CD4-positive, alpha-beta memory T cell (primary cell): Measurements from ENCODE around the gene EXOC6B. TPM values are rescaled to one million over a fixed set of nuclear protein-coding genes. Genes with fewer than 3 reads are reported as not detected.
A peak's percentile ranks its signal among the peaks of the same experiment; 100 is the strongest.
"Not testable (repeated sequence)": the region's sequence is repeated elsewhere in the genome, so short reads cannot be mapped to it uniquely, and the experiment has no call there.

Experiments used
- CTCF ChIA-PET: fragments of 350-600 bp; sonication (Branson Sonifier 250); formaldehyde crosslinking; loops from one replicate; lab custom pipeline; 2021; ENCODE audit warnings: inconsistent platforms; ENCODE audit not compliant: partially characterized antibody; lab: Charles Lee
- POLR2A ChIA-PET: fragments of 350-600 bp; sonication (Branson Sonifier 250); formaldehyde crosslinking; loops from one replicate; lab custom pipeline; 2021; ENCODE audit not compliant: partially characterized antibody; lab: Charles Lee
- DNase-seq, 5 donors: peaks; one replicate each; pipeline versions ENCODE4 v3.0.0 to v3.0.0-alpha.2; 2020 to 2022; ENCODE audit warnings: mixed read lengths in 1 of 5
- H3K27ac ChIP-seq: one replicate; pipeline ENCODE4 v1.7.0; 2013; ENCODE audit warnings: low read depth, low read length
- H3K27me3 ChIP-seq: 2 replicates; pipeline ENCODE4 v1.7.0; 2013; ENCODE audit warnings: mild to moderate bottlenecking, low read length, moderate library complexity; ENCODE audit not compliant: insufficient read depth
- H3K36me3 ChIP-seq: 2 replicates; pipeline ENCODE4 v1.7.0; 2013; ENCODE audit warnings: mild to moderate bottlenecking, low read length, moderate library complexity; ENCODE audit not compliant: insufficient read depth
- H3K4me1 ChIP-seq: 2 replicates; pipeline ENCODE4 v1.7.0; 2013; ENCODE audit warnings: mild to moderate bottlenecking, low read length, moderate library complexity; ENCODE audit not compliant: insufficient read depth
- H3K4me3 ChIP-seq, 2 donors: one replicate each; pipeline ENCODE4 v1.7.0; 2013; ENCODE audit warnings: low read length in 2 of 2, mild to moderate bottlenecking in 1 of 2
- H3K9me3 ChIP-seq, 2 donors: one replicate each; pipeline ENCODE4 v1.7.0; 2013; ENCODE audit warnings: low read length in 2 of 2, control low read depth in 1 of 2; ENCODE audit not compliant: control insufficient read depth in 1 of 2
- H3K27ac Mint-ChIP-seq, 7 donors: one replicate each; pipeline ENCODE4 v1.8.0; 2020 to 2021; ENCODE audit warnings: mixed read lengths in 7 of 7, mild to moderate bottlenecking in 6 of 7, inconsistent platforms in 3 of 7, moderate library complexity in 3 of 7
- H3K27me3 Mint-ChIP-seq, 2 donors: one replicate each; pipeline ENCODE4 v1.8.0; 2020 to 2021; ENCODE audit warnings: mixed read lengths in 2 of 2
- H3K36me3 Mint-ChIP-seq, 2 donors: one replicate each; pipeline ENCODE4 v1.8.0; 2020 to 2021; ENCODE audit warnings: mixed read lengths in 2 of 2, inconsistent platforms in 1 of 2, mild to moderate bottlenecking in 1 of 2
- H3K4me1 Mint-ChIP-seq, 4 donors: one replicate each; pipeline ENCODE4 v1.8.0; 2020 to 2021; ENCODE audit warnings: mixed read lengths in 4 of 4, mild to moderate bottlenecking in 1 of 4
- H3K4me3 Mint-ChIP-seq, 8 donors: one replicate each; pipeline ENCODE4 v1.8.0; 2020 to 2021; ENCODE audit warnings: mixed read lengths in 8 of 8, mild to moderate bottlenecking in 7 of 8, moderate library complexity in 6 of 8, inconsistent platforms in 3 of 8
- H3K9me3 Mint-ChIP-seq, 8 donors: one replicate each; pipeline ENCODE4 v1.8.0; 2020 to 2021; ENCODE audit warnings: mixed read lengths in 8 of 8, mild to moderate bottlenecking in 5 of 8, inconsistent platforms in 3 of 8, moderate library complexity in 1 of 8
- intact Hi-C: fragments of 100-400 bp; cut with micrococcal nuclease; formaldehyde crosslinking; loops from one replicate; pipeline ENCODE4 v1.15.1; 2023
- polyA plus RNA-seq, 2 donors: library from polyadenylated mRNA; unstranded; fragments of 300-500 nt; fragmentation: Illumina TruSeq; gene quantifications; one replicate each; pipeline ENCODE4 v1.2.3, GENCODE V29; 2021
- total RNA-seq, 2 experiments: library from RNA; stranded (reverse); gene quantifications; one replicate each; pipeline ENCODE4 v1.2.3, GENCODE V29; 2021

Gene EXOC6B
- total and polyA plus RNA-seq, 4 experiments from 2014 or later, result 1.3 to 19.8 (median 10.7) TPM

GRCh38 chr2:72561621-72562318 lies 264.1 kb downstream of the EXOC6B start:
- Histone ChIP-seq H3K27me3 (no peaks in the 10 kb centered on the region), H3K4me3 (no peak overlapping the region), H3K27ac (no peak overlapping the region), H3K9me3 (no peaks in the 10 kb centered on the region), H3K36me3 (no peaks in the 10 kb centered on the region), H3K4me1 (peaks cover 8% of the 10 kb centered on the region)
- Mint-ChIP-seq H3K4me3 (no peak overlapping the region), H3K9me3 (no peaks in the 10 kb centered on the region), H3K4me1 (peaks cover 3 to 13% (median 9%) of the 10 kb centered on the region in 4 donors), H3K27ac (peak overlapping the region in 1 of 7 donors; percentile 14), H3K27me3 (no peaks in the 10 kb centered on the region), H3K36me3 (peaks cover 13 to 23% of the 10 kb centered on the region in 2 donors)
- DNase-seq, result no peak
- intact Hi-C loops, result no loop called here
- CTCF ChIA-PET, result interaction anchor here (1.0 kb wide), 1 partner anchor 19 kb away, joined by 3 read pairs; no protein-coding TSS in a partner anchor
- POLR2A ChIA-PET, result no interaction called here

- intact Hi-C loops, result no loop called here
- no peaks in the 10 kb centered on the region for H3K27me3 ChIP-seq
- no peaks in the 10 kb centered on the region for H3K36me3 ChIP-seq
- H3K27ac ChIP-seq, result no peak overlapping the region
- no peak overlapping the region for H3K4me3 ChIP-seq
- POLR2A ChIA-PET, result no interaction called here
- Mint-ChIP-seq H3K27me3 (no peaks in the 10 kb centered on the region), H3K4me1 (peaks cover 0 to 2% (median under 1%) of the 10 kb centered on the region in 4 donors), H3K36me3 (peaks cover 21 to 28% of the 10 kb centered on the region in 2 donors), H3K27ac (no peak overlapping the region), H3K9me3 (peaks cover 0 to 9% (median 2%) of the 10 kb centered on the region in 8 donors), H3K4me3 (no peak overlapping the region)
- CTCF ChIA-PET, result no interaction called here
- no peak for DNase-seq
- H3K9me3 ChIP-seq, result no peaks in the 10 kb centered on the region
- no peaks in the 10 kb centered on the region for H3K4me1 ChIP-seq
These were observed 269.9 kb downstream of the EXOC6B start for GRCh38 chr2:72555943-72556342.

GRCh38 chr2:72555363-72555762 lies 270.5 kb downstream of the EXOC6B start:
- H3K27me3 ChIP-seq, DNase-seq, H3K9me3 Mint-ChIP-seq, POLR2A ChIA-PET, H3K4me3 Mint-ChIP-seq, CTCF ChIA-PET, H3K4me3 ChIP-seq, H3K36me3 ChIP-seq, H3K9me3 ChIP-seq, H3K27ac ChIP-seq, H3K27ac Mint-ChIP-seq, H3K4me1 ChIP-seq, H3K4me1 Mint-ChIP-seq, intact Hi-C loops, H3K27me3 Mint-ChIP-seq: not testable (repeated sequence)
- peaks cover 21 to 28% of the 10 kb centered on the region in 2 donors for H3K36me3 Mint-ChIP-seq

DNA sequence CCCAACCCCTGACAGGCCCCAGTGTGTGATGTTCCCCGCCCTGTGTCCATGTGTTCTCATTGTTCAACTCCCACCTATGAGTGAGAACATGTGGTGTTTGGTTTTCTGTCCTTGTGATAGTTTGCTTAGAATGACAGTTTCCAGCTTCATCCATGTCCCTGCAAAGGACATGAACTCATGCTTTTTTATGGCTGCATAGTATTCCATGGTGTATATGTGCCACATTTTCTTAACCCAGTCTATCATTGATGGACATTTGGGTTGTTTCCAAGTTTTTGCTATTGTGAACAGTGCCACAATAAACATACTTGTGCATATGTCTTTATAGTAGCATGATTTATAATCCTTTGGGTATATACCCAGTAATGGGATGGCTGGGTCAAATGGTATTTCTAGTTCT lies 270.9 kb downstream of the EXOC6B start:
- H3K36me3 ChIP-seq, H3K9me3 Mint-ChIP-seq, CTCF ChIA-PET, DNase-seq, intact Hi-C loops, H3K4me1 ChIP-seq, H3K9me3 ChIP-seq, H3K4me3 ChIP-seq, H3K27ac ChIP-seq, H3K27ac Mint-ChIP-seq, H3K27me3 Mint-ChIP-seq, H3K27me3 ChIP-seq, POLR2A ChIA-PET, H3K4me1 Mint-ChIP-seq: not testable (repeated sequence)
- H3K4me3 Mint-ChIP-seq, result peak overlapping the region in 1 of 8 donors; percentile 39
- peaks cover 21 to 28% of the 10 kb centered on the region in 2 donors for H3K36me3 Mint-ChIP-seq

GRCh38 chr2:72554381-72554780 lies 271.5 kb downstream of the EXOC6B start:
- no peak for DNase-seq
- CTCF ChIA-PET, result no interaction called here
- no peak overlapping the region for H3K4me3 ChIP-seq
- Mint-ChIP-seq H3K36me3 (peaks cover 21 to 28% of the 10 kb centered on the region in 2 donors), H3K27me3 (no peaks in the 10 kb centered on the region), H3K4me1 (no peaks in the 10 kb centered on the region), H3K9me3 (peaks cover 0 to 12% (median 2%) of the 10 kb centered on the region in 8 donors), H3K27ac (no peak overlapping the region), H3K4me3 (no peak overlapping the region)
- H3K4me1 ChIP-seq, result no peaks in the 10 kb centered on the region
- no peak overlapping the region for H3K27ac ChIP-seq
- no peaks in the 10 kb centered on the region for H3K9me3 ChIP-seq
- H3K27me3 ChIP-seq, result no peaks in the 10 kb centered on the region
- POLR2A ChIA-PET, result no interaction called here
- H3K36me3 ChIP-seq, result no peaks in the 10 kb centered on the region
- intact Hi-C loops, result no loop called here

DNA sequence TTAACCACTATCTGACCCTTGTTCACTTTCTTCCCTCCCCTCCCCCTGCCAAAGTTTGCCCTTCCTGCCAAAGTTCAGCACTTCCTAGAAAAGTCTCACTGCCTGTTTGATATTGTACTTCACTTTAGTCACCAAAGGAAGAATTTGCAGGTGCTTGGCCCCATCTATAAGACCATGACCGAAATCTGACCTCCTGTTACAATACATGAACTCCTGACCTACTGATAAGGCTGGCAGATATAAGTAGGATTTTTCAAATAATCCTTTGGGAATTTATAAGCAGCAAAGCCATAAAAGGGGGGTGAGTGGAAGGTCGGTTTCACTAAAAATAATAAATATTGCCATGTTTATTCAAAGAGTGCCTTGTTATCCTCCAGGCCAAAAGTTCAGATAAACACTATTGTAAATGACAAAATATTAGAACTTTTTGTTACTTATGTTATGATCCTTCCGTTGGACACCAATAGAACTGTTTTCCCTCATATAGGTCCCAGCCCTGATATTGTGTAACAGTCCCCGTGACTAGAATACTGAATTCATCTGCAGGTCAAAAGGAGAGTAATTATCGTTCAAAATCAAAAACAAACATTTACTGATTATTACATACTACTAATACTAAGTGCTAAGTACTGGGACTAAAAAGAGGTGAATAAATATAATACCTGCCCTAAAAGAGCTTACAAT lies 277.6 kb downstream of the EXOC6B start:
- no peak overlapping the region for H3K4me3 ChIP-seq
- Mint-ChIP-seq H3K9me3 (peaks cover 0 to 3% (median 0%) of the 10 kb centered on the region in 8 donors), H3K36me3 (peaks cover 0 to 7% of the 10 kb centered on the region in 2 donors), H3K4me1 (no peaks in the 10 kb centered on the region), H3K27me3 (no peaks in the 10 kb centered on the region), H3K27ac (no peak overlapping the region), H3K4me3 (no peak overlapping the region)
- ChIA-PET CTCF (no interaction called here), POLR2A (no interaction called here)
- no peak overlapping the region for H3K27ac ChIP-seq
- no peaks in the 10 kb centered on the region for H3K36me3 ChIP-seq
- H3K27me3 ChIP-seq, result no peaks in the 10 kb centered on the region
- H3K9me3 ChIP-seq, result no peaks in the 10 kb centered on the region
- intact Hi-C loops, result no loop called here
- DNase-seq, result no peak
- H3K4me1 ChIP-seq, result no peaks in the 10 kb centered on the region

DNA sequence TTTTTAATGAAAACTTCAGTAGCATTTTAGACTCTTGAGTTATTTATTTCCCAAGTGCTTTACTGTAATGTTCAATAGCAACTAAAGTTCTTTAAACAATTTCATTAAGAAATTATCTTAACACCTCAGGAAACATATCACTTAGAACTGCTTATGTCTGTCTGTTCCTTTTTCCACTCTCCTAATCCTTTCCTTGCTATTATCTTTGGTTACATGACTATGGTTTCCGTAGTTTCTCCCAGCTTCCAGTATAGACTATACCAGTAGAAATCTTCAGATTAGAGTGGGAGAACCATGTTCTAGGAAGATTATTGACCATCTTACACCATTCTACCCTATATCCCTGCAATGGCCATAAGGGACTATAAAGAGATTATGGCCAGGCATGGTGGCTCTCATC lies 280.0 kb downstream of the EXOC6B start:
- Mint-ChIP-seq H3K27ac (no peak overlapping the region), H3K4me1 (peaks cover 0 to 2% (median 0%) of the 10 kb centered on the region in 4 donors), H3K4me3 (no peak overlapping the region), H3K9me3 (peaks cover 0 to 5% (median 1%) of the 10 kb centered on the region in 8 donors), H3K27me3 (no peaks in the 10 kb centered on the region), H3K36me3 (peaks cover 9 to 25% of the 10 kb centered on the region in 2 donors)
- no peaks in the 10 kb centered on the region for H3K9me3 ChIP-seq
- POLR2A ChIA-PET, result no interaction called here
- H3K27me3 ChIP-seq, result no peaks in the 10 kb centered on the region
- H3K27ac ChIP-seq, result no peak overlapping the region
- H3K36me3 ChIP-seq, result no peaks in the 10 kb centered on the region
- no peak for DNase-seq
- intact Hi-C loops, result no loop called here
- H3K4me1 ChIP-seq, result no peaks in the 10 kb centered on the region
- no peak overlapping the region for H3K4me3 ChIP-seq
- CTCF ChIA-PET, result no interaction called here
